Measurements from ENCODE around the gene SETD3.

Gene SETD3

DNA sequence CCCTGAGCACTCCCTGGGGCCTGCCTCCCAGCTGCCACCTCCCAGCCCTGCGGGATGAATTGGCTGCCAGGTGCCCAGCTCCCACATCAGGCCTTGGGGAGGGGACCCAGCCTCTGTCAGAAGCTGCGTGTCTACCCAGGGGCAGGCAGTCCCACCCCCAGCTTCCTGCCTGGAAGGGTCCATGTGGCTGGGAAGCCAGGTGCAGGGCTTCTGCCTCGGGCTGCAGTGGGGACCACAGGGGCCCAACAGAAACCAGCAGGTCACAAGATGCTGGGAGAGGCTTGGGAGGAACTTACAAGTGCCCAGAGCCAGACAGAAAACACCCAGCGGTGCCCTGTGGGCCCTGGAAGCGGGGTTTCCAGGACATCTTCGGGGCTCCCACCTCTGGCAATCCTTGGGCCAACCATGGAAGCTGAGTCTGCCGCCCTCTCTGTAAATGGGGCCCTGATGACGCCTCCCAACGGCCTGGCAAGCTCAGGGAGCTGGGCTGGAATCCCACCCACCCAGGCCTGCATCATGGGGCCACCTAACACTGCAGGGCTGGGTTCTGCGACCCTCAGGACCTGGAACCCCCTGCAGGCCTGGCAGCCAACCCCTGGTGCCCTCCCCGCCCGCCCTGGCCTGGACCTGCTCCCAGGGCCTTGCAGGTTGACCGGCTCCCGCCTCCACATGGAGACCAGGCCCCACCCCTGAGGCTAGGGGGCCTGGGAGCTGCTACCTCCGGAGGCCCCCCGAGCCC, 37.2 kb upstream of the SETD3 start:
- TF ChIP-seq, protein P1, sequence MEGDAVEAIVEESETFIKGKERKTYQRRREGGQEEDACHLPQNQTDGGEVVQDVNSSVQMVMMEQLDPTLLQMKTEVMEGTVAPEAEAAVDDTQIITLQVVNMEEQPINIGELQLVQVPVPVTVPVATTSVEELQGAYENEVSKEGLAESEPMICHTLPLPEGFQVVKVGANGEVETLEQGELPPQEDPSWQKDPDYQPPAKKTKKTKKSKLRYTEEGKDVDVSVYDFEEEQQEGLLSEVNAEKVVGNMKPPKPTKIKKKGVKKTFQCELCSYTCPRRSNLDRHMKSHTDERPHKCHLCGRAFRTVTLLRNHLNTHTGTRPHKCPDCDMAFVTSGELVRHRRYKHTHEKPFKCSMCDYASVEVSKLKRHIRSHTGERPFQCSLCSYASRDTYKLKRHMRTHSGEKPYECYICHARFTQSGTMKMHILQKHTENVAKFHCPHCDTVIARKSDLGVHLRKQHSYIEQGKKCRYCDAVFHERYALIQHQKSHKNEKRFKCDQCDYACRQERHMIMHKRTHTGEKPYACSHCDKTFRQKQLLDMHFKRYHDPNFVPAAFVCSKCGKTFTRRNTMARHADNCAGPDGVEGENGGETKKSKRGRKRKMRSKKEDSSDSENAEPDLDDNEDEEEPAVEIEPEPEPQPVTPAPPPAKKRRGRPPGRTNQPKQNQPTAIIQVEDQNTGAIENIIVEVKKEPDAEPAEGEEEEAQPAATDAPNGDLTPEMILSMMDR (IDR thresholded peaks at IDR 0.05; ENCODE audit: borderline replicate concordance, control extremely low read depth, extremely low read depth, insufficient read depth, missing control alignments): no peak
- DNase-seq (ENCODE audit: low spot score): no peak
- in situ Hi-C loops (cut with MboI; ENCODE audit: low sequenced_read_pairs, unreplicated experiment): no loop called here

DNA sequence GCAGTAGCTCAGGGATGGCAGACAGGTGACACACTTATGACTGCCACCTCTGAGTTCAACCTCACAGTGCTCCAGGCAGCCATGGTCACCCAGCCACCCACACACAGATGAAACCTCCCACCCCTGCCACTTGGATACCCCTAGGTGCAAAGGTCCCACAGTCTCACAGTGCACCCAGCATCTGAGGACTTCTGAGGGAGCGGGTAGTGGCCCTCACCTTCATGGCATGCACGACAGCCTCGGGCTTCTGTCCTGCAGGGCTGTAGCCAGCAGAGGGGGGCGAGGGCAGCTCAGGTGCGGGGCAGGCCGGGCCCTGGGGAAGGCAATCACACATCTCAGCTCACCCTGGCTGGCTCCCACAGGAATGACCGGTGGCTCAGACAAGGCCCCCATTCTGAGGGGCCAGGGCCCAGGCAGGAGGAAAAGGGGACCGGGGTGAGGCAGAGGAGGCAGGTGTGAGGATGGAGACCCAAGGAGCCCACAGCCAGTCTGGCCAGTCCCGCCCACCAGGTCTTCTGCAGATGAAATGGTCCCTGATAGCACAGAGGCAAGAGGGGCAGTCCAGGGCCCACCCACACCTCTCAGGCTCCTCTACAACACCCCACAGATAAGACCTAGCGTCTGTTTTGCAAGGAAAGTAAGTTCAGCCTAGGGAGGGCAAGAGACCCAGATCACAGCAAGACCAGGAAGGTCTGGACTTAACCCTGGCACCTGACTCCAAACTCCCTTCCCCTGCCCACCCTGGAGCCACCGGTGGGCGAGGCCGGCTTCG, 36.4 kb upstream of the SETD3 start:
- no peak for DNase-seq (ENCODE audit: low spot score)

GRCh38 chr14:99516156-99516870, 35.7 kb upstream of the SETD3 start:
- TF ChIP-seq, protein P1 (IDR thresholded peaks at IDR 0.05; ENCODE audit: borderline replicate concordance, control extremely low read depth, extremely low read depth, insufficient read depth, missing control alignments): no peak
- no peak for DNase-seq (ENCODE audit: low spot score)
- in situ Hi-C loops (cut with MboI; ENCODE audit: low sequenced_read_pairs, unreplicated experiment): no loop called here

More for the DNA sequence above, 36.4 kb upstream of the SETD3 start:
- in situ Hi-C loops (cut with MboI; ENCODE audit: low sequenced_read_pairs, unreplicated experiment): no loop called here
- TF ChIP-seq, protein P1 (IDR thresholded peaks at IDR 0.05; ENCODE audit: borderline replicate concordance, control extremely low read depth, extremely low read depth, insufficient read depth, missing control alignments): no peak

DNA sequence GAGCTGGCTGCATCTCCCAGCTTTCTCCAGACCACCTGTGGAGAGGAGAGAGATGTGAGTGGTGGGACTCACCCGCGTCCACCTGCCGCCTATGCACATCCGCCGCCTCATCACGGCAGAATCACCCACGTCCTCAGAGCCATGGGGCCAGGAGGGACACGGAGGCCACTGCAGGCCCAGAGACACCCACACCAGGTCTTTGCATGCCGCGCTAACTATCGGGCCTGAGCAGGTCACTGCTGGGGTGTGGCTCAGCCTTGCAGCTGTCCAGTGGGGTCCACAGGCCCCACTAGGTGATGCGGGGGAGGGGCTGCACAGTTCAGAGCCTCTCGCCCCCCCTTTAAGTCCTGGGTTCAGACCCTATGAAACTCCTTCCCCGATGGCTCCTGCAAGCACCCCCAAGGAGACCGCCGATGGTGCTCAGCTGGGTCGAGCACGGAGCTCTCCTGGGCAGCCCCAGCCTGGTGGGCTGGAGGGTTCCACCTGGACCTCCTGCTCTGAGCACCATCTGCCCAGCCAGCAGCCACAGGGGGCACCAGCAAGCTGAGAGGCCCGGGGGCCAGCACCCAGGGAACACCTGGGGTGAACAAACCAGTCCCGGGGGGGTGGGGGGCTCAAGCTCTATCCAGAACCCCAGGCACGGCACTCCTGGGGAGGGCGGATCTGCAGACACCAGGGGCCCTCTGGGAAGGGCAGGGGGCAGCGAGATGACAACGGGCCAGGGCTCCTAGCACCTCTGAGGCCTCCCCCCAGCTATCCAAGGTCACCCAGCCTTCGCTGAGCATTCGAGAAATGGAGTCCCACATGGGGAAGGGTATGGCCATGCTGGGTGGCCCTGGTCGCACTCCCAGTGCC, 34.9 kb upstream of the SETD3 start:
- TF ChIP-seq, protein P1 (IDR thresholded peaks at IDR 0.05; ENCODE audit: borderline replicate concordance, control extremely low read depth, extremely low read depth, insufficient read depth, missing control alignments): no peak
- in situ Hi-C loops (cut with MboI; ENCODE audit: low sequenced_read_pairs, unreplicated experiment): no loop called here
- DNase-seq (ENCODE audit: low spot score): no peak

DNA sequence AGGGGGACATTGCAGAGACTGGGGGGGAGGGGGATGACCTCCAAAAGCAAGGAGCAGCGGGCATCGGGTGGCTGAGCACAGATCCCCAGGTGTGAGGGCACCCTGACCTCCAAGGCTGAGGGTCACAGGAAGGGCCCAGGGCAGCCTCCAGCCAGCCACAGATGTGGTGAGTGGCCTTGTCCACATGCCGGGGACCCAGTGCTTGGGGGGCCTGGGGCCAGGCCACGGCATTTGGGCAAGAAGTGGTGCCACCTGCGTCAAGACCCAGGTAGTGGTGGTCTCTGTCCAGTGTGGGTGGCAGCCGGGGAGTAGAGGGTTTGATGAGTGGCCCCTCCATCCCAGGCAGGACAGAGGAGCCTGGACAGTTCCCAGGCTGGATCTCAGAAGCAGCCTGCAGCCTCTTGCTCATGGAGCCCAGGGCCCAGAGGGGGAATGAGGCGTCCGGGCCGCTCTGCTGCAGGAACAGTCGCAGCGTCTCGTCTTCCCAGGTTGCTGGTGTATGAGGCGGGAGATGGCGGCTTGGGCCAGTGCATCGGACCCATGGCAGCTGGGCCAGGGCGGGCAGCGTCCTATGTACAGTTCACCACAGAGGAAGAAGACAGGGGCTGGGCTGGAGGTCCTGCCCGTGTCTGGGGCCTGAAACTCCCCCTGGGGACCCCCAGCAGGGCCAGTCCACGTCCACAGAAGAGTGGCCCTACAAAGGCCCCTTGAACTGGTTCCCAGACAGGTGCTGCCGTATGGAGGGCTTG, 34.1 kb upstream of the SETD3 start:
- in situ Hi-C loops (cut with MboI; ENCODE audit: low sequenced_read_pairs, unreplicated experiment): no loop called here

More for the DNA sequence above, 34.1 kb upstream of the SETD3 start:
- DNase-seq (ENCODE audit: low spot score): no peak
- TF ChIP-seq, protein P1 (IDR thresholded peaks at IDR 0.05; ENCODE audit: borderline replicate concordance, control extremely low read depth, extremely low read depth, insufficient read depth, missing control alignments): no peak

All from GM13976 (cell line).